ENCODE measurements around the gene ALLC. TPM values are rescaled to one million over a fixed set of nuclear protein-coding genes. Genes with fewer than 3 reads are reported as not detected.
"Not testable (repeated sequence)": the region's sequence is repeated elsewhere in the genome, so short reads cannot be mapped to it uniquely, and the experiment has no call there.

The ALLC gene
- total RNA-seq, 4 donors from 2014 or later: not detected

DNA sequence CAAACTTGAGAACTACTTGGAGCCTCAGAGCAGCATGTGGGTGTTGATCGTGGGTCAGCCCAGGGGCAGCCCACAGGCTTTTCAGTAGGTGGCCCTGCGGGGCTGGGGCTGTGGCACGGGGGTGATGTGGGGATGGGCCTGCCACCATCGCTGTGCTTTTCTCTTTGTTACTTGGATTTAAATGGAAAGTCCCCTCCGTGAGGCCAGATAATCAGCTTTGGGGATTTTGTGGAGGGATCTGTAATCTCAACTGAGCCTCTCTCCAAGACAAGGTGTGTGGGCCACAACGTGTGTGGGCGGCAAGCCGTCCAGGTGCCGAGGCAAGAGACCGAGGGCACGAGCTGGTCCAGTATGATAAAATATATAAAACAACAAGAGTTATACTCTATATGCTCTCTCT, 46.4 kb upstream of the ALLC start:
- intact Hi-C loops (cut with DNase I): no loop called here
- TF ChIP-seq, protein P1, sequence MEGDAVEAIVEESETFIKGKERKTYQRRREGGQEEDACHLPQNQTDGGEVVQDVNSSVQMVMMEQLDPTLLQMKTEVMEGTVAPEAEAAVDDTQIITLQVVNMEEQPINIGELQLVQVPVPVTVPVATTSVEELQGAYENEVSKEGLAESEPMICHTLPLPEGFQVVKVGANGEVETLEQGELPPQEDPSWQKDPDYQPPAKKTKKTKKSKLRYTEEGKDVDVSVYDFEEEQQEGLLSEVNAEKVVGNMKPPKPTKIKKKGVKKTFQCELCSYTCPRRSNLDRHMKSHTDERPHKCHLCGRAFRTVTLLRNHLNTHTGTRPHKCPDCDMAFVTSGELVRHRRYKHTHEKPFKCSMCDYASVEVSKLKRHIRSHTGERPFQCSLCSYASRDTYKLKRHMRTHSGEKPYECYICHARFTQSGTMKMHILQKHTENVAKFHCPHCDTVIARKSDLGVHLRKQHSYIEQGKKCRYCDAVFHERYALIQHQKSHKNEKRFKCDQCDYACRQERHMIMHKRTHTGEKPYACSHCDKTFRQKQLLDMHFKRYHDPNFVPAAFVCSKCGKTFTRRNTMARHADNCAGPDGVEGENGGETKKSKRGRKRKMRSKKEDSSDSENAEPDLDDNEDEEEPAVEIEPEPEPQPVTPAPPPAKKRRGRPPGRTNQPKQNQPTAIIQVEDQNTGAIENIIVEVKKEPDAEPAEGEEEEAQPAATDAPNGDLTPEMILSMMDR (IDR thresholded peaks at IDR 0.05): no peak
- no peak for DNase-seq
- no peaks in the 10 kb centered on the region for H3K4me1 ChIP-seq
- 71 to 88% methylated on average over 6 to 11 of the region's 11 CpGs for WGBS, 2 donors
- H3K36me3 ChIP-seq: no peaks in the 10 kb centered on the region
- no peak overlapping the region for H3K4me3 ChIP-seq
- no peak overlapping the region for H3K27ac ChIP-seq
- H3K27me3 ChIP-seq: no peaks in the 10 kb centered on the region
- no peaks in the 10 kb centered on the region for H3K9me3 ChIP-seq

- Histone ChIP-seq H3K4me1 (no peaks in the 10 kb centered on the region), H3K36me3 (no peaks in the 10 kb centered on the region), H3K27ac (no peak overlapping the region), H3K9me3 (no peaks in the 10 kb centered on the region), H3K27me3 (no peaks in the 10 kb centered on the region), H3K4me3 (no peak overlapping the region)
- TF ChIP-seq POLR2A (IDR thresholded peaks at IDR 0.05): no peak
- TF ChIP-seq, protein P1 (IDR thresholded peaks at IDR 0.05): no peak
- WGBS, 2 donors: 79 to 90% methylated on average over 14 to 16 of the region's 29 CpGs
- no peak for DNase-seq
- intact Hi-C loops (cut with DNase I): no loop called here
Observed at GRCh38 chr2:3612639-3613523, 45.1 kb upstream of the ALLC start.

DNA sequence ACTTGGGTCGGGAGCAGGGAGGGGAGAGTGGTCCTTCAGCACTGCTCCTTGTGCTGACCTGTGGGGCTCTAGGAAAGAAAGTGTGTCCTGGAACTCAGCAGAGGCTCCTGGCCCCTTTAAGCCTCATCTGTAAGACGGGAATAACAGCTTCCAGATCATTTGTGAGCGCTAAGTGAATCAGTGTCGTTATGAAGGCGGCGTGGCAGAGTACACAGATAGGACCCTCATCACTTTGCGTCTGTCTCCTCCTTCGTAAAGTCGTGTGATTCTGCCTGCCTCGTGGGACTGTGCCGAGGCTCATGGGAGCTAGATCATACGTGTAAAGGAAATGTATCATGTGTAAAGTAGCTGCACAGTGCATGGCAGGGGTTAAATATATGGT, 44.5 kb upstream of the ALLC start:
- Histone ChIP-seq H3K27ac (no peak overlapping the region), H3K4me1 (no peaks in the 10 kb centered on the region), H3K4me3 (no peak overlapping the region), H3K36me3 (no peaks in the 10 kb centered on the region), H3K9me3 (no peaks in the 10 kb centered on the region), H3K27me3 (no peaks in the 10 kb centered on the region)
- intact Hi-C loops (cut with DNase I): no loop called here
- DNase-seq: no peak
- no peak for TF ChIP-seq POLR2A (IDR thresholded peaks at IDR 0.05)
- TF ChIP-seq, protein P1 (IDR thresholded peaks at IDR 0.05): no peak
- 91 to 94% methylated on average over 11 to 12 of the region's 12 CpGs for WGBS, 2 donors

DNA sequence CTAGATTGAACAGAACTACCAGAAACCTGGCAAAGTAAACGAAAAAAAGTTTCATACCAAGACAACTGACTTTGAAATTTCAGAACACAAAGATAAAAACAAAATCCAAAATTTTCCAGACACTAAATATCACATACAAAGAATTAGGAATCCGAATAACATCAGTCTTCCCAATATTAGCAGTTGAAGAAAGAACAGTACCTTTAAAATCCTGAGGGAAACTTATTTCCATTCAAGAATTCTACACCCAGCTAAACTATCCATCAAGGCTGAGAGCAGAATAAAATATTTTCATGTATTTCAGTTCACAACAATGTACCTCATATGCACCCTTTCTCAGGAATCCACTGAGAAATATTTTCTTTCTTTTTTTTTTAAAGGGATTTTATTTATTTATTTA, 43.3 kb upstream of the ALLC start:
- WGBS, 2 donors: 57 to 74% methylated on average over 2 of the region's 2 CpGs
- DNase-seq; H3K9me3 ChIP-seq; H3K36me3 ChIP-seq; intact Hi-C loops (cut with DNase I); H3K4me1 ChIP-seq; H3K27ac ChIP-seq; H3K27me3 ChIP-seq; H3K4me3 ChIP-seq: not testable (repeated sequence)

- DNase-seq; H3K4me3 ChIP-seq; H3K27ac ChIP-seq; H3K4me1 ChIP-seq; intact Hi-C loops (cut with DNase I); H3K9me3 ChIP-seq; H3K27me3 ChIP-seq; H3K36me3 ChIP-seq: not testable (repeated sequence)
- WGBS, 2 donors: 71% methylated on average over 1 of the region's 46 CpGs; no CpG with 5 or more reads in 1 of the 2 donors
Observed at GRCh38 chr2:3615541-3616200, 42.3 kb upstream of the ALLC start.

DNA sequence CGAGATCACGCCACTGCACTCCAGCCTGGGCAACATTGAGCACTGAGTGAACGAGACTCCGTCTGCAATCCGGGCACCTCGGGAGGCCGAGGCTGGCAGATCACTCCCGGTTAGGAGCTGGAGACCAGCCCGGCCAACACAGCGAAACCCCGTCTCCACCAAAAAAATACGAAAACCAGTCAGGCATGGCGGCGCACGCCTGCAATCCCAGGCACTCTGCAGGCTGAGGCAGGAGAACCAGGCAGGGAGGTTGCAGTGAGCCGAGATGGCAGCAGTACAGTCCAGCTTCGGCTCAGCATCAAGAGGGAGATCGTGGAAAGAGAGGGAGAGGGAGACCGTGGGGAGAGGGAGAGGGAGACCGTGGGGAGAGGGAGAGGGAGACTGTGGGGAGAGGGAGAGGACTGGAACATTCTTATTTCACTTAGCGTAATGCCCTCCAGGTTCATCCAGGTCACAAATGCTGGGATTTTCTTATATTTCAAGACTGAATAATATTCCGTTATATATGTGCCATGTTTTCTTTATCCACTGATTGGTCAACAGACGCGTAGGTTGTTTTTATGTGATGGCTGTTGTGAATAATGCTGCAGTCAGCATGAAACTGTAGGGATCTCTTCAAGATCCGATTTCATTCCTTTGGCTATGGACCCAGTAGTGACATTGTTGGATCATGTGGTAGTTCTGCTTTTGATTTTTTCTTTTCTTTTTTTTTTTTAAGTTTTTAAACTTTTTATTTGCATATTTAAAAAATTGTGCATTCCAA, 41.4 kb upstream of the ALLC start:
- 92% methylated on average over 11 to 13 of the region's 25 CpGs for WGBS, 2 donors
- H3K4me1 ChIP-seq; H3K27me3 ChIP-seq; H3K36me3 ChIP-seq; H3K9me3 ChIP-seq; DNase-seq; intact Hi-C loops (cut with DNase I); H3K4me3 ChIP-seq; H3K27ac ChIP-seq: not testable (repeated sequence)
